Measurements from ENCODE around the gene HOXD8.
A peak's percentile ranks its signal among the peaks of the same experiment; 100 is the strongest.

HOXD8 gene

DNA sequence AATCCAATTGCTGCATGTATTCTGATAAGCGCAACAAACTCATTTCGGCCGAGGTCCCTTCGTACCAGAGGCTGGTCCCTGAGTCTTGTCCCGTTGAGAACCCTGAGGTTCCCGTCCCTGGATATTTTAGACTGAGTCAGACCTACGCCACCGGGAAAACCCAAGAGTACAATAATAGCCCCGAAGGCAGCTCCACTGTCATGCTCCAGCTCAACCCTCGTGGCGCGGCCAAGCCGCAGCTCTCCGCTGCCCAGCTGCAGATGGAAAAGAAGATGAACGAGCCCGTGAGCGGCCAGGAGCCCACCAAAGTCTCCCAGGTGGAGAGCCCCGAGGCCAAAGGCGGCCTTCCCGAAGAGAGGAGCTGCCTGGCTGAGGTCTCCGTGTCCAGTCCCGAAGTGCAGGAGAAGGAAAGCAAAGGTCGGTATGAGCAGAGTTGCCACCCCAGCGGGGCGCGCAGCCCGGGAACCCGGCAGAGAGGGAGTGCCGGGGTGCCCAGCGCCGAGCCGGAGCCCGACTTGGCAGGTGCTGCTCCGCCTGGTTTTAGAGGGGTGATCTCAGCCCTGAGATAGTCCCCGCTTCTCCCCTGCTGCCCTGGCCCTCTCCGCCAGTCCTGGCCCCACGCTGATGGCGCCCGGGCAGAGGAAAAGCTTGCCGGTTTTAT is 12.2 kb upstream of the HOXD8 start:
- DNase-seq (ENCODE audit: low read depth), result no peak

DNA sequence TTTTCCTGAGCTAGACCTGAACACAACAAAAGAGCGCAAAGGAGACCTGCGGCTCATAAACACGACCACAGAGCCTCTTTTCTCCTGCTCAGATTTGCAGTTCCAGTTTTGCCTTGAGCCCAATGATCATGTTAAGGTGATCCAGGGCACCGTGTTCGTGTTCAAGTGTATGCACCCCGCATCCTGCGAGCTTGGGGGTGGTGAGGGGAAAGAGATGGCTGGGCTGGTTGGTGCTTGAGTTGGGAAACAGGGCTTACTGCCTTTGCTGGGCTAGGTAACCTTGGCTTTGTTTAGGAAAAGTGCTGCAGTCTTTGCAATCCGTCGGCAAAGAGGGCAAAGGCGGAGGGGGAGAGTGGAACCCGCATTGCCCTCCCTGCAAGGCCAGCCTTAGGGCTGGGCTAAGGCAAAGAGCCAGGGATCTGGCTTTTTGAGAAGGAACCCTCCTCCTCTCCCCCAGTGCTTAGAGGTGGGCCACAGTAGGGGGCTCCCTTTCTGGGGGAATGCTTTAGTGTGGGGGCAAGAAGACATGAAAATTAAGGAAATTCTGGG is 11.6 kb upstream of the HOXD8 start:
- no peak for DNase-seq (ENCODE audit: low read depth)

DNA sequence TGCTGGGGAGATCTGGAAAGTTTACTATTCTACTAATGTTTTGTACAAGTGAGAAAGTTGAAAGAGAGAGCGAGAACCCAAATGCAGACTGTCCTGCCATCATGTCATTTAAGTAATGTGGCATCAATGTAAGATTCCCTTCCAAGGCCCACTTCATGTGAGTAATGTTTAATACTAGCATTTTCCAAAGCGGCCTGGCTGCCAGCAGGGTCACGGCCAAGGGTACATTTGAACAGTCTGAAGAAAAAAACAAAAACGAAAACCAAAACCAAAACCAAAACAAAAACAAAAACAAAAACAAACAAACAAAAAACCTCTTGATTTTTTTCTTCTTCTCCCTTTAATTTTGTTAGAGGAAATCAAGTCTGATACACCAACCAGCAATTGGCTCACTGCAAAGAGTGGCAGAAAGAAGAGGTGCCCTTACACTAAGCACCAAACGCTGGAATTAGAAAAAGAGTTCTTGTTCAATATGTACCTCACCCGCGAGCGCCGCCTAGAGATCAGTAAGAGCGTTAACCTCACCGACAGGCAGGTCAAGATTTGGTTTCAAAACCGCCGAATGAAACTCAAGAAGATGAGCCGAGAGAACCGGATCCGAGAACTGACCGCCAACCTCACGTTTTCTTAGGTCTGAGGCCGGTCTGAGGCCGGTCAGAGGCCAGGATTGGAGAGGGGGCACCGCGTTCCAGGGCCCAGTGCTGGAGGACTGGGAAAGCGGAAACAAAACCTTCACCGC is 10.7 kb upstream of the HOXD8 start:
- no peak for DNase-seq (ENCODE audit: low read depth)

DNA sequence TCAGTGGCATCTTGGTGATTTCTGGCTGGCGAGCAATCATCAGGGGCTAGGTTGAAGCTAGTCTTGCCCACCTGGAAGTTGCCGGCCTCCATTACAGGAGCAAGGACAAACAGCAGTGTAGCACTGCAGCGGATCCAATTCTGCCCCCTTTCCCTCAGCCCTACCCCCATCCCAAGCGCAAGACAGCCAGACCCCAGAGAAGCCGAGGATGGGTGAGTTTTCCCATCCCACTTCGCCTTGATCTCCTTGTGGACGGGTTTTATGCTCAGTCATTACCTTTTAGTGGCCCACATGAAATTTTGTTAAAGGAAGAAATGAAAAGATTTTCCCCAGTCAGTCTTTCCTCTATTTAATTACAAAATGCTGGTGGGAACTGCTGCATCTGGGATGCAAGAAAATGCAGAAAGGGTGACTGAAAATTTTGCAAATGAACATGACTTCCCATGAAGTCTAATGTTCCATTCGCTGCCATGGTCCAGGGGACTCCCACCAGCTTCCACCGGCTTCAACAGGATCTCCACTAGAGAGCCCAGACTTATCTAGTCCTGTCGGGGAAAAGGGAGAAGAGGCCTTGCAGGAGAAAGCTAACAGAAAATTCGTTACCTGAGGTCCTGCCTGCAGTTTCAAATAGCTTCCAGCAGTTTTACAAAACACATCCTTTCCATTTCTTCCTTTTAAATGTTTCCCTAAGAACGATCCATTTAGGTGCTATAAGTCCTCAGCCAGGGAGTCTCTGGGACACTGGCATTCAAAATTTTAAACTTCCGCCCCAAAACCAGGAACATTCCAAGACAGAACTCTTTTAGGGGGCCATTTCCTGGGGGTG is 8.9 kb upstream of the HOXD8 start:
- DNase-seq (ENCODE audit: low read depth), result no peak

DNA sequence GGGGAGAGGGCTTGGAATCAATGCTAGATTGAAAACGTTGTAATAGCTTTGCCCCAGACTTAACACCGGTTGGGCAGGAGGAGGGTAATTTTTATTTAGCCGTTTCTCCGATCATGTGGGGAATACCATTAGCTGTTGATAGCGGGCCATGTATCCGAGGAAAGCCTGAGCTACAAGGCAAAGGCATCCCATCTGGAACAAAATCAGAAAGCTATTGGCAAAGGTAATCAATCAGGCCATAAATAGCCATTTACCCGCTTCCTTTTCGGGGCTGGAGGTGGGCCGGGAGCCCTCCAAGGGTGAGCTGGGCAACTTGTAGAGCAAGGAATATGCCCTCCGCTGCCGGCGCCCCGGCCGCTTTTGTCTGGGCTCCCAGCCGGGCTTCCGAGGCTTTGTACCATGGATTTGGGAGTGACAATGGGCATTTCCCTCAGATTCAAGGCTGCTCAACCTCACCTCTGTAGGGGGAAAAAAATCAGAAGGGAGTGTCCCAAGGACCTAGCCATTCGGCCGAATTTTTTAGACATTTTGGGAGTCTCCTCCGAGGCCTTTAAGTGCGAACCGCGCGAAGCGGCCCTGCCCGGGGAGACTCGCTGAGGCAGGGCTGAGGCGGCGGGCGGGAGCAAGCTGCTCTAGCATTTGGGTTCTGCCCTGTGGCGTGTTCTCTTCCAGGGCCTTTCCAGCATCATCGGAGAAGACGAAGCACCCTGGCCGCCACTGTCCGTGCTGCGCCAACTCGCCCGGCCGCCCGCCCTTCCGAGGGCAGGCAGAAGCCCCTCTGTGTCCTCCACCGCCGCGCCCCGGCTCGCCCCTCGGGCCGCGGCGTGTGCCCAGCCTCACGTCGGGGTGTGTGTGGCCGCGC is 8.1 kb upstream of the HOXD8 start:
- DNase-seq (ENCODE audit: low read depth), result no peak

DNA sequence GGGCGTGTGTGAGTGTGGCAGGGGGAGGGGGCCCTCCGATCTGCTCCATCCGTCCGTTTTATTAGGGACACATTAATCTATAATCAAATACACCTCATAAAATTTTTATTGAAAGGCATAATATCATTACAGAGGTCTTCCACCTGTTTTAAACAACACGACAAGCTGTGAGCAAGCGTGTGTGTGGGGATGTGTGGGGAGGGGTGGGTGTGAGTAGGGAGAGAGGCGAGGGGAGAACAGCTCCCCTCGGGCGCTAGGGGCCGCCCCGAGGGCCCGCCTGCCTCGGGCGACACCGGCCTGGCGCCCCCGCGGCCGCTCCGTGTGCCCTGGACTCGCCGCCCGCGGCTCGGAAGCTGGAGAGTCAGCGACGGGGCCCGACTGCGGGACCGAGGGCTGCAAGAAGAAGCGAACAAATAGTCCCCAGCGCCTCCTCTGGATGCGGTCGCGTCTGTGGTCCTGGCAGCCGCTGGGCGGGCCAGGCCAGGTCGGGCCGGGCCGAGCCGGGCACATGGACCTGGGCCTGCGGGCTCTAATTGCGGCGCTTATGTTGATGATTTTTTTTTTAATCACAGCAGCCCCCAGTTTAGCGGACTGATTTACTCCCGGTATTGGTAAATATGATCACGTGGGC is 7.3 kb upstream of the HOXD8 start:
- no peak for DNase-seq (ENCODE audit: low read depth)

DNA sequence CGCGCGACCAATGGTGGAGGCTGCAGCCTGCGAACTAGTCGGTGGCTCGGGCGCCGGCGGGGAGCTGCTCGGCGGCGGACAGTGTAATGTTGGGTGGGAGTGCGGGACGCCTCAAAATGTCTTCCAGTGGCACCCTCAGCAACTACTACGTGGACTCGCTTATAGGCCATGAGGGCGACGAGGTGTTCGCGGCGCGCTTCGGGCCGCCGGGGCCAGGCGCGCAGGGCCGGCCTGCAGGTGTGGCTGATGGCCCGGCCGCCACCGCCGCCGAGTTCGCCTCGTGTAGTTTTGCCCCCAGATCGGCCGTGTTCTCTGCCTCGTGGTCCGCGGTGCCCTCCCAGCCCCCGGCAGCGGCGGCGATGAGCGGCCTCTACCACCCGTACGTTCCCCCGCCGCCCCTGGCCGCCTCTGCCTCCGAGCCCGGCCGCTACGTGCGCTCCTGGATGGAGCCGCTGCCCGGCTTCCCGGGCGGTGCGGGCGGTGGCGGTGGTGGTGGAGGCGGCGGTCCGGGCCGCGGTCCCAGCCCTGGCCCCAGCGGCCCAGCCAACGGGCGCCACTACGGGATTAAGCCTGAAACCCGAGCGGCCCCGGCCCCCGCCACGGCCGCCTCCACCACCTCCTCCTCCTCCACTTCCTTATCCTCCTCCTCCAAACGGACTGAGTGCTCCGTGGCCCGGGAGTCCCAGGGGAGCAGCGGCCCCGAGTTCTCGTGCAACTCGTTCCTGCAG is 6.7 kb upstream of the HOXD8 start, which contains the start of gene HOXD9:
TSS of gene HOXD9 (plus strand) at position 37 of the 728 bp plus-strand sequence. CDS start at position 87, 50 bp downstream.
- no peak for DNase-seq (ENCODE audit: low read depth)

DNA sequence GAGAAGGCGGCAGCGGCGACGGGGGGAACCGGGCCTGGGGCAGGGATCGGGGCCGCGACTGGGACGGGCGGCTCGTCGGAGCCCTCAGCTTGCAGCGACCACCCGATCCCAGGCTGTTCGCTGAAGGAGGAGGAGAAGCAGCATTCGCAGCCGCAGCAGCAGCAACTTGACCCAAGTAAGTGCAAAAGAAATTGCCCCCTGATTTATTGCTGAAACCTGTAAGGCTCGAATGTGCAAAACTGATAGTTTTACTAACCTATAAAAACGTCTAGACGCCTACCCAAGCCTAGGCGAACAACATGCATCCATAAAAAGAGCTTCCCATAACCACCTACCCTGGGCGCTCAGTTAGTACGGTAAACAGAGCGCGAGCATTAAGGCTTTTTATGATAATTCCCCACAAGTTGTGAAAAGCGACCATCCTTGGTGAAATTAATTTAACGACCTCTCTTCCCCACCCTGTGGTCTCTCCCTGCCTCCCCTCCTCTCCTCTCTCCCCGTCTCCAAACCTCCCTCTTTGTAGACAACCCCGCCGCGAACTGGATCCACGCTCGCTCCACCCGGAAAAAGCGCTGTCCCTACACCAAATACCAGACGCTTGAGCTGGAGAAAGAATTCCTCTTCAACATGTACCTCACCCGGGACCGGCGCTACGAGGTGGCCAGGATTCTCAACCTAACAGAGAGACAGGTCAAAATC is 5.9 kb upstream of the HOXD8 start:
- no peak for DNase-seq (ENCODE audit: low read depth)

DNA sequence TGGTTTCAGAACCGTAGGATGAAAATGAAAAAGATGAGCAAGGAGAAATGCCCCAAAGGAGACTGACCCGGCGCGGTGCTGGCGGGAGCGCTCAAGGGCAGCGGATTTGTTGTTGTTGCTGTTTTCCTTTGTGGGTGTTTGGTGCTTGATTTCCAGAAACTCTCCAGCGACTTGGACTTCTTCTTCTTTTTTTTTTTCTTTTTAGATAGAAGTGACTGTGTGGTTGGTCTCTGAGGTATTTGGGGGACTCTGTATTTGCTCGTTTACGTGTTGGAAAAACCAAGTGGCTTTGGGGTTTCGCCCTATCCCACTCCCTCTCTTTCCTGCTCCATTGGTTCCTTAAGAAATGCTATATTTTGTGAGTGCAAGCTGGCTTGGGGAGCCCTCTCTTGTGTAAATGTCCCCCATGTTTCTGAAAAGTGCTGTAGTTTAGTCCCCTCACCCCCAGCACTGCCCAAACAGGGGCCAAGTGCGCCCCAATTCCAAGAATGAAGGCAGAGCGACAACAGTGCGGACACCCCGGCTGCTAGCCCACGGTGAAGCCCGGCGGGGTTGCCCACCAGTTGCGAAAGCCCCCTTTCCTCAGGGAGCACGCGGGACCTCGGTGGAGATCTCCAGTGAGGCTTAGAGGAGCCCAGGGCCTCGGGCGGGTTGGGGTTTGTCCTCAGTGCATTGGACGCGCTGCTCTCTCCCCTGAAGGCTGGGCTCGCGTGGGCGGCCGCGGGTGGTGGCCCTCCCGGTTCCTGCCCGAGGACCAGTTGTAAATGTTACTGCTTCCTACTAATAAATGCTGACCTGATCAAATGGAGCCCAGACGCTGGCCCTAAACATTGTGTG is 5.2 kb upstream of the HOXD8 start:
- DNase-seq (ENCODE audit: low read depth), result no peak

DNA sequence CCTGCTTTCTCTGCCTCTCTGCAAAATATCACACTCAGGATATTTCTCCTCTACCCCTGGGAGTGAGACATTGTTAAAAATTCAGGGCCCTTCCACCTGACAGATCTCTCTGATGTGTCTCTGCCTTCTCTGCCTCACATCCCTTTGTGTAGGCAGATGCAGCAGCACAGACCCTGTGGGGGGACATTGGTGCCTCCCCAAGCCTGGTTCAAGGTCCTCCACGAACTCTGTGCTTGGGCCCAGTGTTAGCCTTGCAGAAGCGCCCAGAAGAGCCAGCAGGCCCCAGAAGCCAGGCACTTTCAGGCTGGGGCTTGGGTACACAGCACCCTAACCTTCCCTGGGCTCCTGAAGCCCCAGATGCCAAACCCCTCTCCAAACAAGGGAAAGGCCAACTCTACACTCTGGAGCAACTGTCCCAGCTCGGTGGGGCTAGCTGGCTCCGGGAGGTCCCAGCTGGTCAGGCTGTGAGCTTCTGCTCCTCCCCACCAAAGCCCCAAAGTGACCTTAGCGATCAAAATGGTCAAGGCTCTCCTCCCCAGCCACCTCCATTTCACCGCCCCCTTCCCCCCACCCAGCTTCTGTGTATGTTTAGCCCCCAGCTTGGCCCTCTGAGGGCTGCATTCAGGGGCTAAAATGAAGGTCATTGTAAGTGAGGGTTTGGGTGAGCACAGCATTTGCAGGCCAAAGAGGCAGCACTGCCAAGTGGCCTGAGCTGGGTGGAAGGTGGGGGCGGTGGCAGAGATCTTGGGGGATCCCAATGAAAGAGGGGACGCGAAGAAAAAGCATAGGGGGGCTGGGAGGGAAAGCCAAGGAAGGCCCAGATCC is 4.3 kb upstream of the HOXD8 start:
- DNase-seq (ENCODE audit: low read depth), result no peak

DNA sequence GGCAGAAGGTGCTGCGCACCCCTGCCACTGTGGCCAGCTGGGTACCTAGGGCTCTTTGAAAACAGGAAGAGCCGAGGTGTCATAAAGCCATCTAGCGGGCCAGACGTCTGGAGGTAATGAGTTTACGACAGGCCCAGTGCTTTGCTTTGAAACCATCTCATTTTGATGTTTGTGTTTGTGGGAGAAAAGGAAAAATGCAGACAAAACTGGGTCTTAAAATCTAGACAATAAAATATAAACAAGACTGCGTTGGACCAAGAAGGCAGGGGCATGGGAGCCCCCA is 3.8 kb upstream of the HOXD8 start:
- DNase-seq (ENCODE audit: low read depth), result no peak

DNA sequence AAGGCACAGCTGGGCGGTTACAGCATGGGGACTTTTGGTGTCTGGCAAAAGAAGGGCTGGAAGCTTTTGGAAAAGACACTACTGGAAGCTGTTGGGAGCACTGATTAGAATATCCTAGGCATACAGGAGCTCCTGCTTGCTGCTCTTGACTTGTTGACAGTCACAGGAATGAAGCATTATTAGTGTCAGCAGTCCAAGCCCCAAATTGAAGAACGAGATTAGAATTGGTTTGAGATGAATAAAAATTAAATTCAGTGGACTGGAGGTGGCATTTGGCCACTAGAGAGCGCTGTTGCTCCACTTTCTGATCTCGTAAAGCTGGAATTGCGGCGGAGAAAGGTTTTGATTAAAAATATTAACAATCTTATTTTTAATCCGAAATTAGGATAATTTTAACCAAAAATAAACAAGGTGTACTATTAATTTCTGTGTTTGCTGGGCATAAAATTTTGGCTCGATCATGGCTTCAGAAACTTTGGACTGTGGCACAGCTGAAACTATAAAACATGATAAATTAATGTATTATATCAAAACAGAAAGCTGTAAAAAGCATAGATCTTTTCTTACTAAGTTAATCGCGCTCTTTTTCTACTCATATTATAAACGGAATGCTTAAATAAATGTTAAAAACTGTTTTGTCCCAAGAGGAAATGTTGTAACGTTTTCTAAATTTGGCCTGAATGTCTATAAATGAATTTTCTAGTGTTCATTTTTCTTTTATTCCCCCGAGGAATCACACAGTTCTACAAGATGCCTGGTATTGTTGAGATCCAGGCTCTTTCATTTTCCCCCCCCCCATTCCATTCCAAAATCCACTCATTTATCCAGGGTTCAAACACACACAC is 2.4 kb upstream of the HOXD8 start:
- peak; percentile 19 for DNase-seq (ENCODE audit: low read depth)

DNA sequence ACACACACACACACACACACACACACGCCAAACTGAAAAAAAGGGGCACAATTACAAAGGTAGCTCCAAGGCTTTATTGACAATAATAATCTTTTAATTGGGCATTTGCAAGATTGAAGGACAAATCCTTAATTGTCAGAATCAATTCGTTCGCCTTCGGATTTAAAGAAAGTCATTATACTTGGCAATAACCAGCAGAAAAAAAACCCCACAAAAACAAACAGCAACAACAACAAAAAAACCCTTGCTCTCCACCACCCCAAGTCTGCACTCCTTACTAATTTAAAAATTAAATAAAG is 1.8 kb upstream of the HOXD8 start:
- DNase-seq (ENCODE audit: low read depth), result no peak

DNA sequence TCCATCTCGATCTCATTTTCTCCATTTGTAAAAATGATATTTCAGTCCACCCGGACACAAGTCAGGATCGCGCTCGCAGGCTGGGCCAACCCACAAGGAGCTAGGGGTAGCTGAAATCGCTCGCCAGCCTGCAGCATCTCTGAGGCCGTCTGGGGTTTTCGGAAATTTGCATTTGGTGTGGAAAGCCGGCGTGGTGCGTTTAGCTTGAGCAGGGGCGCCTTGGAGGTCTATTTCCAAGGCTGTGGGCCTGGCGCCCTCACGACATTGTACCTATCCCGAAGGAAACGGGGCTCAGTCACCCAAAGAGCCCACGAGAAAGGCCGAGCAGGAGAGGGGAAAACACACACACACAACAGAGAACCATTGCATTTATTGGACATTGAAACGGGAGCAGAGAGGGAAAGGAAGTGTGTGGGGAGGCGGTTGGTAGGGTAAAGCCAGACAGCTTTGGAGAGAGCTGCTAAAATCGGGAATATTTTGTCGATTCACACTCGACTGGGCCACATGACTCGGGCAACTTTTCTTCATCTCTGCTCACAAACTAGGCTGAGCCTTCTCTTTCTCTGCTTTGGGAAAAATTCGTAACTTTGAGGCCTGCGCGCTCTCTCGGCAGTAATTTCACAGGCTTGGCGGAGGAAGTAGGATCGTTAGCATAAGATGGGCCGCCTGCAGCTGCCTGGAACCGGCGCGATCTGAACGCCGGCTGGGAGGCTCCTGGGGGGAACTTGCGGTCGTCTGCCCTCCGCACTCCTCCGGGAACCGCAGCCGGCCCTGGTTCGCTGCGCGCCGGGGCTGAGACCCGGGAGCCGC is 1.1 kb upstream of the HOXD8 start:
- DNase-seq (ENCODE audit: low read depth), result no peak

DNA sequence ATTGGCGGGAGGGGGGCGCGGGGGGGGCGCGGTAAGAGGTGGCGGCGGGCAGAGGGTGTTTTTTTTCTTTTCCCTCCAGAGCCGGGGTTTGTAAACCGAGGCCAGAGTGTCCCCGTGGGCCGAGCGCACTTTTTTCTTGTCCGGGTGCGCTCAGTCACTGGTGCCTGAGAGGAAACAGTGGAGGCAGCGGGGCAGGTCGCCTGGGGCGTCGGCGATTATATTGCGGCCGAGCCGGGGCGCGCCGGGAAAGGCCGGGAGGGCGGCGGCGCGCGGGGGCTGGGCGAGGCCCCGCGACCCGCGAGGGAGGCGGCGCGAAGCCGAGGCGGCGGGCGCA is 275 bp downstream of the HOXD8 start:
- DNase-seq (ENCODE audit: low read depth), result no peak

DNA sequence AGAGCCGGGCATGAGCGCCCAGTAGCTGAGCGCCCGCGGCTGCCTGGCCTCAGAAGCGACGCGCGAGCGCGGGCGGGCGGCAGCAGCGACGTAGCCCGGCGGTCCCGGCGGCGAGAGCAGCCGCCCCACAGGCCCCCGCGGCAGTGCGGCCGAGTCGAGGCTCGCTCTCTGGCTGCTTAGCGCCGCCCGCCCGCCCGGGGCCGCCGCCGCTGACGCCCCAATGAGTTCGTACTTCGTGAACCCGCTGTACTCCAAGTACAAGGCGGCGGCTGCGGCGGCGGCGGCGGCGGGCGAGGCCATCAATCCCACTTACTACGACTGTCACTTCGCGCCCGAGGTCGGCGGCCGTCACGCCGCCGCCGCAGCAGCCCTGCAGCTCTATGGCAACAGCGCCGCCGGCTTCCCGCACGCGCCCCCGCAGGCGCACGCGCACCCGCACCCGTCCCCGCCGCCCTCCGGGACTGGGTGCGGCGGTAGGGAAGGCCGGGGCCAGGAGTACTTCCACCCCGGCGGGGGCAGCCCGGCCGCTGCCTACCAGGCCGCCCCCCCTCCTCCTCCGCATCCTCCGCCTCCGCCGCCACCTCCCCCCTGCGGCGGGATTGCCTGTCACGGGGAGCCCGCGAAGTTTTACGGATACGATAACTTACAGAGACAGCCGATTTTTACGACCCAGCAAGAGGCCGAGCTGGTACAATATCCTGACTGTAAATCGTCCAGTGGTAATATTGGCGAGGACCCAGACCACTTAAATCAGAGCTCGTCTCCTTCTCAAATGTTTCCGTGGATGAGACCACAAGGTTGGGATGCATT is 847 bp downstream of the HOXD8 start:
- DNase-seq (ENCODE audit: low read depth), result no peak
